Heart right ventricle (tissue), 16 donors: Measurements from ENCODE around the gene NRXN3. TPM values are rescaled to one million over a fixed set of nuclear protein-coding genes. Genes with fewer than 3 reads are reported as not detected.

Source experiments
- ATAC-seq, 8 donors: fragments of 200-7000 bp; cut with Tn5 transposase; one replicate each; pipeline ENCODE4 v1.9.1; 2020; ENCODE audit warnings: mild to moderate bottlenecking in 8 of 8, moderate library complexity in 8 of 8, moderate number of reproducible peaks in 1 of 8
- DNase-seq, 2 donors: peaks; one replicate each; pipeline ENCODE4 v3.0.0-alpha.2; 2020
- H3K27ac ChIP-seq, 10 donors: fragments of 200-600 bp; sonication (generic) in 2 of 10; one replicate each; pipeline versions ENCODE4 v1.5.0 to v1.8.0; 2020 to 2022; ENCODE audit warnings: mild to moderate bottlenecking in 3 of 10
- H3K27me3 ChIP-seq, 7 donors: fragments of 200-600 bp; one replicate each; pipeline ENCODE4 v1.8.0; 2021 to 2022; ENCODE audit warnings: mild to moderate bottlenecking in 2 of 7
- H3K36me3 ChIP-seq, 9 donors: fragments of 200-600 bp; sonication (generic) in 1 of 9; one replicate each; pipeline versions ENCODE4 v1.5.0 to v1.8.0; 2020 to 2022; ENCODE audit warnings: mild to moderate bottlenecking in 2 of 9
- H3K4me1 ChIP-seq, 9 donors: fragments of 200-600 bp; sonication (generic) in 1 of 9; one replicate each; pipeline versions ENCODE4 v1.5.0 to v1.8.0; 2020 to 2022; ENCODE audit warnings: mild to moderate bottlenecking in 4 of 9
- H3K4me3 ChIP-seq, 10 donors: fragments of 200-600 bp; sonication (generic) in 2 of 10; one replicate each; pipeline versions ENCODE4 v1.5.0 to v1.8.0; 2020 to 2022; ENCODE audit warnings: mild to moderate bottlenecking in 7 of 10, moderate library complexity in 2 of 10
- H3K9me3 ChIP-seq, 11 donors: fragments of 200-600 bp in 10 of 11; sonication (generic) in 2 of 11; one replicate each; pipeline versions ENCODE4 v1.5.0 to v1.8.0; 2013 to 2022; ENCODE audit warnings: mild to moderate bottlenecking in 2 of 11, control low read depth in 1 of 11, moderate library complexity in 1 of 11
- WGBS, 2 donors: extraction: QIAGEN DNeasy Blood & Tissue Kit; methylation state at CpG; one replicate each; pipeline ENCODE4 v1.1.7; 2013; ENCODE audit warnings: inconsistent platforms in 1 of 2; 5-methylcytosine and 5-hydroxymethylcytosine counted together
- intact Hi-C, 10 donors: fragments of 100-400 bp; cut with DNase I; formaldehyde crosslinking; loops; one replicate each; pipeline versions ENCODE4 v1.11.1 to v1.14.2; 2022
- polyA plus RNA-seq, 2 donors: library from polyadenylated mRNA; stranded (reverse); fragments of 200-250 nt; gene quantifications; one replicate each; pipeline ENCODE4 v1.2.3, GENCODE V29; 2013
- total RNA-seq, 10 donors: library from RNA; stranded (reverse); fragmentation: NEBNext Ultra II Directional in 3 of 10; extraction: Animal tissue kit (Norgen Biotek cat#: 25700) in 3 of 10; gene quantifications; one replicate each; pipeline versions ENCODE4 v1.2.1 to v1.2.4, GENCODE V29; 2021 to 2023
- TF ChIP-seq, protein P1 (sequence below), 9 donors: fragments of 200-600 bp; sonication (generic) in 2 of 9; IDR thresholded peaks; one replicate each; pipeline versions ENCODE4 v1.5.0 to v1.8.0; 2021 to 2022; ENCODE audit warnings: antibody characterized with exemption in 9 of 9, mild to moderate bottlenecking in 5 of 9, moderate library complexity in 1 of 9
- donor health status: Arrhythmogenic right ventricular cardiomyopathy.
- donor health status: ischemic (EF 13 %, LVEDD 7.1; RV severe dilation, severe dysfunction).
- donor health status: healthy with polysubstance abuse.
- donor health status: DM: no; HTN: yes; CAD: no.
- donor health status: DM: no; HTN: no; CAD: no.
- donor health status: ischemic (EF 25% LVEDD 6.9; RV normal size, moderate dysfunction).
- donor health status: ischemic (EF 25% LVEDD 5.7; RV mildly dilated, moderate dysfunction).
- donor health status: healthy.
- donor health status: DM: yes; HTN: yes; CAD: no.
- donor health status: Ischemic cardiomyopathy.
- donor health status: ischemic (EF 35%, LVEDD 5.7; RV mildly dilated, moderate dysfunction).
- donor health status: nonischemic (EF 11% LVEDD 7.7; RV severe dilation, severe dysfunction).
- donor health status: DM: yes; HTN: yes; CAD: no.
- donor health status: PGD.
- donor health status: ischemic (EF 29% LVEDD 5.4; RV normal size, mild dysfunction).
- donor health status: nonischemic (EF 23%, LVEDD 6.1; RV moderate dilation, normal function).

Gene NRXN3
- total and polyA plus RNA-seq, 12 donors, result 0.23 to 1.8 (median 0.87) TPM

DNA sequence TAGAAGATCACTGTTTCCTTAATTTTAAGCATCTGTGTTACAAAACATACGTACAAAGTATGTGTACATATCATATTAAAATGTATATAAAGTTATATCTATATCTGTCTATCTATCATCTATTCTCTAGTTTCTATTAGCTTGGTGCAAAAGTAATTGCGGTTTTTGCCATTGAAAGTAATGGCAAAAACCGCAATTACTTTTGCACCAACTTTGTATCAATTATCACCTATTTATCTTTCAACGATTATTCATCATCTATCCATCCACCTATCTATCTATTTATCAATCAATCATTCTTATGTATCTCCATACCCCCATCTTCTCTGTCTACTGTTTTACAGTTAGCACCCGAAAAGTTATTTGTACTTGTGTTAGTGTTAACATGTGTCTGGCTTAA is 447.6 kb downstream of the NRXN3 start:
- no peak for ATAC-seq
- Histone ChIP-seq H3K27ac (no peak overlapping the region), H3K4me1 (no peaks in the 10 kb centered on the region), H3K9me3 (no peaks in the 10 kb centered on the region), H3K27me3 (peaks cover 0 to 5% (median 0%) of the 10 kb centered on the region in 7 donors), H3K4me3 (no peak overlapping the region), H3K36me3 (no peaks in the 10 kb centered on the region)
- TF ChIP-seq, protein P1, sequence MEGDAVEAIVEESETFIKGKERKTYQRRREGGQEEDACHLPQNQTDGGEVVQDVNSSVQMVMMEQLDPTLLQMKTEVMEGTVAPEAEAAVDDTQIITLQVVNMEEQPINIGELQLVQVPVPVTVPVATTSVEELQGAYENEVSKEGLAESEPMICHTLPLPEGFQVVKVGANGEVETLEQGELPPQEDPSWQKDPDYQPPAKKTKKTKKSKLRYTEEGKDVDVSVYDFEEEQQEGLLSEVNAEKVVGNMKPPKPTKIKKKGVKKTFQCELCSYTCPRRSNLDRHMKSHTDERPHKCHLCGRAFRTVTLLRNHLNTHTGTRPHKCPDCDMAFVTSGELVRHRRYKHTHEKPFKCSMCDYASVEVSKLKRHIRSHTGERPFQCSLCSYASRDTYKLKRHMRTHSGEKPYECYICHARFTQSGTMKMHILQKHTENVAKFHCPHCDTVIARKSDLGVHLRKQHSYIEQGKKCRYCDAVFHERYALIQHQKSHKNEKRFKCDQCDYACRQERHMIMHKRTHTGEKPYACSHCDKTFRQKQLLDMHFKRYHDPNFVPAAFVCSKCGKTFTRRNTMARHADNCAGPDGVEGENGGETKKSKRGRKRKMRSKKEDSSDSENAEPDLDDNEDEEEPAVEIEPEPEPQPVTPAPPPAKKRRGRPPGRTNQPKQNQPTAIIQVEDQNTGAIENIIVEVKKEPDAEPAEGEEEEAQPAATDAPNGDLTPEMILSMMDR (IDR thresholded peaks at IDR 0.05), result no peak
- intact Hi-C loops, result no loop called here
- WGBS, 2 donors, result 79 to 82% methylated on average over 5 of the region's 5 CpGs
- no peak for DNase-seq

DNA sequence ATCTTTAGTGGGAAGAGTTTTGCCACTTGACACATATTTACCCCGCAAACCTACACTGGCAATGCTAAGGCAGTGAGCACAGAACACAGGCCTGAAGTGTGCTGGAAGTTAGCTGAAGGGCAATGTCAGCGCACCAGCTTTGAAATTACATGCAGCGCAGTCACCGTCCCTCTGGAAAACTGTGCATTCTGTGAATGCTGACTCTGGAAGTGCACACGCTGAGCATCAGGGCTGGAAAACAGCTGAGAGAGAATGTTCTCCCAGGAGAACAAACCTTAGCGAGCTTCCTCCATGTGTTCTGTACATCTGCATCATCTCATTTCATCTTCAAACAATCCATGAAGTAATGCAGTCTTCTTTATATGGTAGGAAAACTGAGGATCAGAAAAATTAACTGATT is 448.2 kb downstream of the NRXN3 start:
- peaks cover 0 to 7% (median 0%) of the 10 kb centered on the region in 7 donors for H3K27me3 ChIP-seq
- intact Hi-C loops, result no loop called here
- ATAC-seq, result no peak
- H3K27ac ChIP-seq, result no peak overlapping the region
- DNase-seq, result no peak
- H3K9me3 ChIP-seq, result no peaks in the 10 kb centered on the region
- H3K4me1 ChIP-seq, result no peaks in the 10 kb centered on the region
- no peaks in the 10 kb centered on the region for H3K36me3 ChIP-seq
- no peak overlapping the region for H3K4me3 ChIP-seq
- TF ChIP-seq, protein P1 (IDR thresholded peaks at IDR 0.05), result no peak
- WGBS, 2 donors, result 77 to 83% methylated on average over 6 of the region's 6 CpGs

DNA sequence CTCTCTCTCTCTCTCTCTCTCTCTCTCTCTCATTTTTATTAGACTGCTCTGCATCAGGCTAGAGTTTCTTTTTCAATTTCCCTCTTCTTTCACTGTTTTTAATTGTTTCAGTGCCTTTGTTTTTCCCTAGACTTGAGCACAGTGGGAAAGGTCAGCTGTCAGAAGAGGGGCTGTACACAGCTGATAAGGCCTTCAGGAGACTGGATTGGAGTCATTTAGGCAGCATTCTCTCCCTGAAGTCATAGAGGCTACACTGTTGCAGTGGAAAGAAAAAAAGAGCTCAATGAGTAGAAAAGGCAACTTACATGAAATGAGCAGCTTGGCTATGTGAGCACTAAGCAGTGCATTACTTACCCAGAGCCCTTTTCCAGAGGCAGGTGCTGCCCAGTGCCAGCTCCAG is 456.9 kb downstream of the NRXN3 start:
- intact Hi-C loops, result no loop called here
- TF ChIP-seq, protein P1 (IDR thresholded peaks at IDR 0.05), result no peak
- H3K9me3 ChIP-seq, result no peaks in the 10 kb centered on the region

DNA sequence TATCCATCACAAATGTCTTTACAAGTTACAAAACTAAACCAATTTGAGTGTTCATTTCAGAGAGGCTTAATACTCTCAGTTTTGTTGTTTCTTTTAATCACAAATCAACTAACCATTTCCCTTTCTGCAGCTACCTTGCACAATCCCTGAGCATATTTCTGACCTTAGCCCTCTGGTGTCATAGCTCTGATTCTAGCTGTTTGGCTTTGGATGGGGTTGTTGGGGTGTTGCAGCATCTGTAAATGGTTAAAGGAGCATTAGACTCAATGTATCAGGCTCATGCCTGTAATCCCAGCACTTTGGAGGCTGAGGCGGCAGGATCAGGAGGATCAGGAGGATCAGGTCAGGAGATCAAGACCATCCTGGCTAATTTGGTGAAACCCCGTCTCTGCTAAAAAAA is 461.4 kb downstream of the NRXN3 start:
- ATAC-seq (no peak), DNase-seq (no peak)
- Histone ChIP-seq H3K27ac (no peak overlapping the region), H3K27me3 (no peaks in the 10 kb centered on the region), H3K4me3 (no peak overlapping the region), H3K36me3 (no peaks in the 10 kb centered on the region), H3K4me1 (no peaks in the 10 kb centered on the region), H3K9me3 (peaks cover 0 to 2% (median 0%) of the 10 kb centered on the region in 11 donors)
- 98% methylated on average over 2 of the region's 2 CpGs for WGBS, 2 donors
- TF ChIP-seq, protein P1 (IDR thresholded peaks at IDR 0.05), result no peak
- intact Hi-C loops, result no loop called here

More for the DNA sequence above, 456.9 kb downstream of the NRXN3 start:
- no peaks in the 10 kb centered on the region for H3K4me1 ChIP-seq
- DNase-seq (no peak), ATAC-seq (no peak)
- H3K27ac ChIP-seq, result no peak overlapping the region
- H3K4me3 ChIP-seq, result no peak overlapping the region
- H3K27me3 ChIP-seq, result peaks cover 0 to 13% (median 0%) of the 10 kb centered on the region in 7 donors
- no peaks in the 10 kb centered on the region for H3K36me3 ChIP-seq

DNA sequence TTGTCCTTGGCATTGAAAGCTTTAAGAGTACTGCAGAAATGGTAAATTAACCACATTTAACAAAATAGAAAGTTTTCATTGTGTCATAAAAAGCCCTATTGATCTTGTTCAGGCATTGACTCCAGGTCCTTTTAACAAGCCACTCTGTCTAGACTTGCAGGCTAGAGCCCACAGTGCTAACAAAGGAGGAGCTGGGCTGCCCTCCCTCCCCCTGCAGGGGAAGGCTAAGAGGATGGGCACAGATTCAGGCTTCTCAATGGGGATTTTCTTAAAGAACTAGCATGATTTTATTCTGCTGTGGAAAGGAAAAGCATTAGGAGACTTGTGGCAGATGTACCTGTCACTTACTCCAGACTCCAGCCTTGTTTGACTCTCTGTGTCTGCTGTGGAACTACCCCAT is 463.6 kb downstream of the NRXN3 start:
- H3K4me3 ChIP-seq, result no peak overlapping the region
- ATAC-seq (no peak), DNase-seq (no peak)
- TF ChIP-seq, protein P1 (IDR thresholded peaks at IDR 0.05), result no peak
- no peaks in the 10 kb centered on the region for H3K36me3 ChIP-seq
- intact Hi-C loops, result no loop called here
- no peak overlapping the region for H3K27ac ChIP-seq
- H3K27me3 ChIP-seq, result no peaks in the 10 kb centered on the region
- H3K4me1 ChIP-seq, result no peaks in the 10 kb centered on the region
- H3K9me3 ChIP-seq, result peaks cover 0 to 10% (median 0%) of the 10 kb centered on the region in 11 donors
